Renal cortical epithelial cell (primary cell): ENCODE results near the gene LENEP. TPM values are rescaled to one million over a fixed set of nuclear protein-coding genes. Genes with fewer than 3 reads are reported as not detected.
A peak's percentile ranks its signal among the peaks of the same experiment; 100 is the strongest.

Experiments
- DNase-seq: peaks from one replicate; pipeline ENCODE4 v3.0.0-alpha.2; 2011; ENCODE audit warnings: low read depth
- total RNA-seq: library from RNA; depleted of rRNA; stranded (reverse); fragments of >200 nt; gene quantifications from 2 replicates; pipeline ENCODE4 v1.2.3, GENCODE V29; 2014

LENEP gene, protein sequence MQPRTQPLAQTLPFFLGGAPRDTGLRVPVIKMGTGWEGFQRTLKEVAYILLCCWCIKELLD
- 0.60 TPM in 1 of 2 replicates, not detected in the other for total RNA-seq

DNA sequence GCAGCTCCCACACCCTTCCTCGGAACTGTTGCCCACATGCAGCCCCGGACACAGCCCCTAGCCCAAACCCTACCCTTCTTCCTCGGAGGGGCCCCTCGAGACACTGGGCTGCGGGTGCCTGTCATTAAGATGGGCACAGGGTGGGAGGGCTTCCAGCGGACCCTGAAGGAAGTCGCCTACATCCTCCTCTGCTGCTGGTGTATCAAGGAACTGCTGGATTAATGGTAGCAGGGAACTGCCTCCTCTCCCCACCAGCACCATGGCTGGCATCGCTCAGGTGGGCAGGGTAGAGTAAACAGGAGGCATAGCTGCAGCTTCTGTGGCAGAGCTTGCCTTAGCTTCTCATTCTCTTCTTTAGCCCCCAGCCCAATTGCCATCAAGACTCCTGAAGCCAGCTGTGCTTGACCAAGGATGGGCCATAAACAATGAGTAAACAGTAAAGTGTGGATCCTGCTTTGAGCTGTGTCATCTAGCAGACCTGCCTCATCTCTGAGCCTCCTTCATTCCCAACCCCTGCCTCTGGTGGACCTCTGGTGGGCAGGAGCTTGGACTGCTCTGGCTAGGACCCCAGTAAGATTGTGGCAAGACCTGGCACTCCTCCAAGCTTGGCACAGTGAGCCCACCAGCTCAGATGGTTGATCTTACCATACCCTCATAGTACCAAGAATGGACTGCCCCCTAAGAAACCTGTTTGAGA is at the start of gene LENEP:
Gene LENEP, plus strand, starts transcription at position 15 of the 697 bp plus-strand sequence. Its CDS starts 22 bp downstream, at position 37.
- no peak for DNase-seq

GRCh38 chr1:154943649-154944400 is 49.6 kb upstream of the LENEP start:
- no peak for DNase-seq

DNA sequence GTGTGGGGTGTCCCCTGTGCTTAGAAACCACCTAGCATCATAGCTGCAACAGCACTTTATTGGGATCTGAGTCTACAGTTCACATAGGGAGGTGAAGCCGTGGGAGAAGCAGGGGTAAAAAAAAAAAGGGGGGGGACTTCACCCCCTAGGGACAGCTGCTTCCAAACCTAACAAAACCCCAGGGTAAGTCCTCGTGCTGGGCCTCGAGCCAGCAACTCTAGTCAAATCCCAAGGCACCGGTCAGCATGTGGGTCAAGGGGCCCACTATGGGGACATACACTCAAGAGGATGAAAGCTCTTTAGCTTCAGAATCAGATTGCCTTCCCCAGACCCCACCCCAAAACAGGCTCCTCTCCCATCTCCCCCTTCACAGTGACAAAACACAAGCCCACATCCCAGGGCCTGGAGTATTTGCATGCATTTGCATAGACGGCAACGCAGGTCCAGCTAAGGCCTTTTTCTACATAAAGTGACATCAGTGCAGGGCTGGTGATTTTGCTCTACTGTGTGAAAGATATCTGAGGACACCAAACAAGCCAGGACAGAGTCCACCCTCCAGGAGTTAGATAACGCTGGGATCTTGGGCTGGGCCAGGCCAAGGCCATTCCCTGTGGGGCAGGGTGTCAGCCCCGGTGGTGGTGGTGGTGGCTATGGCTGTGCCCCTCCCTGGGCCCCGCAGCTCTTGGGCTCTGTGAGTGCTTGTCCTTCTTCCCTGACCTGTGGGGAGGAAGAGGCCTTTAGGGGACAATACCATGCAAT is 48.8 kb upstream of the LENEP start:
- no peak for DNase-seq

- DNase-seq: no peak
These were observed 48.0 kb upstream of the LENEP start for GRCh38 chr1:154945160-154945961.

- no peak for DNase-seq
These were observed 47.2 kb upstream of the LENEP start for GRCh38 chr1:154945962-154946850.

GRCh38 chr1:154948079-154948478 is 45.3 kb upstream of the LENEP start:
- no peak for DNase-seq

DNA sequence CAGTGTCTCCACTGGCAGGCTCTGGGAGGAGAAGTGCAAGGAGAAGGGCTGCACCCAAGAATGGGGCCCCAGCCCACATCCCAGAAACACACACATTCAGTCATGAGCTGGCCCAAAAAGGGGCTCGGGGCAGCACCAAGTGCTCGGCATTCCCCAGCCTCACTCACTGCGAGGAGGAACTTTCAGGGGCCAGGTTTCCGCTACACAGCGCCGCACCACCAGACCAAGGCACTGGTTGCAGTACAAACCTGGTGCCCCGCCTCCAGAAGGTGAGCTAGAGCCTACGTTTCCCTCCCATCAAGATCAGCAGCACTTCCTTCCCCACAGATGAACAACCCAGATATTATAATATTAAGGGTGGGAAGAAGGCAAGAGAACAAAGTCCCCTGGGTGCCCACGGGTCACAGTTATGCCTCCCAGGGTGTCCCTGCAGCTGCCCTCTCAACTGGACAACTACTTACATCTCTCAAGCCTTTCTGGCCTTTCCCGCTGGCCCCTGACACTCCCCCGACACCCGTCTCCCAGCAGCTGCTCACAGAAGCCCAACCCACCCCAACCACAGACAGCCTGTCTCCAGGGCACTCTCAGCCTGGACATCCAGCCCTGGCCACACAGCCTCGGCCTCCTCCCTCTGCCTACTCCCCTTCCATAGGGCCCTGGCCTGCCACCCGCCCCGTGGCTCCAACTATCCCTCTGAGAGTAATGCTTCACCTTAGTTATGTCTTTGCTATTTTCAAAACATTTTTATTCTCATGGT is 41.3 kb upstream of the LENEP start:
- DNase-seq: no peak

DNA sequence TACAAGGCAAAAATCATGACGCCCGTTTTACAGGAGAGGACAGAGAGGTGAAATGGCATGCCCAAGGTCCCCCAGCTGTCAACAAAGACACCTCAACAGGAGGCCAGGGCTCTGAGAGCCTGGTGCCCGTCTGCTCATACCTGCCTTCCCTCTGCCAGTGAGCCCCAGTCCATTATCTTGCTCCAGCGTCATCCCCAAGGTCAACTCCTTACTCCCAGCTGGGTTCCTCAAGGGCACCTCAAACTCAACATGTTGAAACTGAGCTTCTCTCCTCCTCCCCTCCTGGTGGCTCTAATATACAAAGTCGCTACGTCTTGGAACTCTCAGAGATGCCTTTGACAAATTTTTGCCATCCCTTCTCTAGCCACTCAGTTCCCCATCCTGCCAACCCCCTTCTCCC is 40.7 kb upstream of the LENEP start:
- no peak for DNase-seq

DNA sequence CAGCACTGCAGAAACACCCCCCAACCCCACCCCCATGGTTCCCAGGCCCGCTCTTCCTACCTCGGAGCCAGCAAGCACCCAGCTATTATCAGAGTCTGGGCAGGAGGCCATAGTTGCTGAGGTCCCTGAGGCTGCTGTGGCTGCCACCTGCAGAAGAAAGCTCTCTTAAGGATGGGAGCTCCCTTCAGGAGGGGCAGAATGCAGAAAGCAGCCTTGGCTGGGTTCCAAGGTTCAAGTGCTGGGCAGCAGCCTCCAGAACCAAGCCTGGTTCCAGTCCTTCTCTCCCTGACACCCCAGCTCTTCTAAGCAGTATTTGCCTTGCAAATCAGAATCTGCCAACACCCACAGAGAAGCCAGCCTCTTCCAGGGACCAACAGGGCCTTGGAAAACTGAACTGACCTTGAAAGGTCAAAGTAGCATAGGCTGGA is 39.8 kb upstream of the LENEP start:
- no peak for DNase-seq

DNA sequence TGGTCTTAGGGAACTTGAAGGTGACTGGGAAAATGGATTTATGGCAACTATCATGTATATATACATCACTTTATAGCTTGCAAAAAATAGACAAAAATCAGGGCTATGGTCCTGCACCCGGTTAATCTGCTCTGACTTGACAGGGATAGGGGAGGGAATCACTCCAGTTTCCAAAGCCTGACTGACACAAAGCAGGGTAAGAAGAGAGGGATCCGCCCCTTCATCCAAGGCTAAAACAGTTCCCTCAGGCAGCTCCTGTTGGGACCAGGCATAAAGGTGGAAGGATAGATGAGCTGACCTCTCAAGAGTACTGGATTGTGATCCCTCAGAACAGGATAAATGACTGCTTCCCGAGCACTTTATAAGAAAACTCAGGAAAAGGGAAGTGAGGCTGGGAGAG is 38.8 kb upstream of the LENEP start:
- DNase-seq: no peak

GRCh38 chr1:154955039-154955717 is 38.2 kb upstream of the LENEP start:
- DNase-seq: peak; percentile 81

- peak; percentile 94 for DNase-seq
These were observed 37.5 kb upstream of the LENEP start, which contains the start of gene PBXIP1 for GRCh38 chr1:154955718-154956543. Gene PBXIP1 (minus strand): TSS chr1:154956099. CDS start chr1:154953721, 2,378 bp downstream.

- no peak for DNase-seq
These were observed 36.8 kb upstream of the LENEP start for GRCh38 chr1:154956544-154956941.

DNA sequence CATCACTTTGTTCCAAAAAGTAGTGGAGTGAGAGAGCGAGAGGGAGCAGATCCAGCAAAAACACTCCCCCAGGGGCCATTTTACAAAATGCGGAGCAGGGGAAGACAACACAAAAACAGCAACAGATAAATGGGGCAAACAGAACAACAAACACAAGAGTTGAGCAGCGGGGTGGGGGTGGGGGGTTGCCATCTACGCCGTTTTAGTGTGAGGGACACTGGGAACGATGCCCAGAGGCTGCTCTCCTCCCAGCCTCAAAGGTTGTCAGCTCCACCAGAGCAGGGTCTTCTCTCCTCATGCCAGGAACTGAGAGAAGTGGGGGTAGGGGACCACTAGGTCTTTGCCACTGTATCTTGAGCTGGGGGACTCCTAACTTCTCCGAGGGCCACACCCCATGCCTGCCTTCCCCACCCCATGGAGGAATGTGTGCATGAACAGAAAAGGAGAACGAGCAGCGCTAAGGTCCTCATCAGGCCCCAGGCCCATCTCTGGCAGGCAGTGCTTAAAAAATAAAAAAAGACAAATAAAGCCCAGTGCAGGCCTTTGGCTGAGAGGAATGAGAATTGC is 36.2 kb upstream of the LENEP start:
- DNase-seq: no peak

DNA sequence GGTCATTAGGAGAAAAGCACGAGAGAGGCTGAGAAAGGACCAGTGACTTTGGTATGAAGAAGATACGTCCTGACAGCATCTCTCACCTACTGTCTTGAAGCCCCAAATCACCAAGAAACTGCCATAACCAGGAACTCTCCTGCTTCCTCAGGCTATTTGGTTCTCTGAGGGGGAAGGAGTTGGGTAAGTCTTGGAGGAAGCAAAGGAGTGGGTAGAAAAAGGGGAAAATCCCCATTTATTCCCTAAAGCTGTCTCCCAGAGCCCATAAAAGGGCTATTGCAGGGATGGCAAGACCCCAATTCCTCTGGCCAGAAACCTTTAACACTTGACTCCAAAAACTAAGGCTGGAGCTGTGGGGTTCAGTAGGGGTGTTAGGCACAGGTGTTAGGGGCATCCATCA is 35.4 kb upstream of the LENEP start:
- no peak for DNase-seq

- DNase-seq: no peak
These were observed 34.5 kb upstream of the LENEP start for GRCh38 chr1:154958681-154959425.

- no peak for DNase-seq
These were observed 34.0 kb upstream of the LENEP start for GRCh38 chr1:154959426-154959780.
